Measurements from ENCODE around the gene THAP6.
"Not testable (repeated sequence)": the region's sequence is repeated elsewhere in the genome, so short reads cannot be mapped to it uniquely, and the experiment has no call there.

The THAP6 gene

GRCh38 chr4:75525086-75525485 is 10.8 kb downstream of the THAP6 start:
- no peak for DNase-seq (ENCODE audit: low read depth in 2 of 2, low spot score in 1 of 2)

GRCh38 chr4:75525910-75526309 is 11.6 kb downstream of the THAP6 start:
- DNase-seq (ENCODE audit: low read depth in 2 of 2, low spot score in 1 of 2), result no peak

GRCh38 chr4:75527482-75527881 is 13.2 kb downstream of the THAP6 start:
- no peak for DNase-seq (ENCODE audit: low read depth in 2 of 2, low spot score in 1 of 2)

- DNase-seq (ENCODE audit: low read depth in 2 of 2, low spot score in 1 of 2), result no peak
Observed at GRCh38 chr4:75530556-75531322, 16.5 kb downstream of the THAP6 start.

GRCh38 chr4:75531536-75532143 is 17.4 kb downstream of the THAP6 start:
- not testable (repeated sequence) for DNase-seq (ENCODE audit: low read depth in 2 of 2, low spot score in 1 of 2)

- DNase-seq (ENCODE audit: low read depth in 2 of 2, low spot score in 1 of 2), result not testable (repeated sequence)
Observed at GRCh38 chr4:75533339-75533887, 19.1 kb downstream of the THAP6 start.

- not testable (repeated sequence) for DNase-seq (ENCODE audit: low read depth in 2 of 2, low spot score in 1 of 2)
Observed at GRCh38 chr4:75533926-75534325, 19.7 kb downstream of the THAP6 start.

GRCh38 chr4:75537308-75537707 is 23.0 kb downstream of the THAP6 start:
- DNase-seq (ENCODE audit: low read depth in 2 of 2, low spot score in 1 of 2), result not testable (repeated sequence)

GRCh38 chr4:75542824-75543223 is 28.6 kb downstream of the THAP6 start:
- DNase-seq (ENCODE audit: low read depth in 2 of 2, low spot score in 1 of 2), result no peak

- not testable (repeated sequence) for DNase-seq (ENCODE audit: low read depth in 2 of 2, low spot score in 1 of 2)
Observed at GRCh38 chr4:75544220-75544619, 29.9 kb downstream of the THAP6 start.

GRCh38 chr4:75544870-75545269 is 30.6 kb downstream of the THAP6 start:
- no peak for DNase-seq (ENCODE audit: low read depth in 2 of 2, low spot score in 1 of 2)

- no peak for DNase-seq (ENCODE audit: low read depth in 2 of 2, low spot score in 1 of 2)
Observed at GRCh38 chr4:75545526-75545925, 31.3 kb downstream of the THAP6 start.

GRCh38 chr4:75547647-75548387 is 33.5 kb downstream of the THAP6 start:
- DNase-seq (ENCODE audit: low read depth in 2 of 2, low spot score in 1 of 2), result no peak

GRCh38 chr4:75549019-75549418 is 34.7 kb downstream of the THAP6 start:
- no peak for DNase-seq (ENCODE audit: low read depth in 2 of 2, low spot score in 1 of 2)

- DNase-seq (ENCODE audit: low read depth in 2 of 2, low spot score in 1 of 2), result no peak
Observed at GRCh38 chr4:75552452-75552851, 38.2 kb downstream of the THAP6 start.

GRCh38 chr4:75555294-75556164 is 41.3 kb downstream of the THAP6 start, which contains the start of gene ODAPH:
Gene ODAPH, plus strand, starts transcription at chr4:75556066. Its CDS starts 17 bp downstream, at chr4:75556083.
- no peak for DNase-seq (ENCODE audit: low read depth in 2 of 2, low spot score in 1 of 2)

GRCh38 chr4:75557696-75558095 is 43.4 kb downstream of the THAP6 start:
- DNase-seq (ENCODE audit: low read depth in 2 of 2, low spot score in 1 of 2), result no peak

GRCh38 chr4:75561789-75562188 is 47.5 kb downstream of the THAP6 start:
- DNase-seq (ENCODE audit: low read depth in 2 of 2, low spot score in 1 of 2), result no peak

- DNase-seq (ENCODE audit: low read depth in 2 of 2, low spot score in 1 of 2), result no peak
Observed at GRCh38 chr4:75564023-75564422, 49.8 kb downstream of the THAP6 start.

GRCh38 chr4:75565481-75565880 is 51.2 kb downstream of the THAP6 start:
- DNase-seq (ENCODE audit: low read depth in 2 of 2, low spot score in 1 of 2), result no peak

GRCh38 chr4:75566911-75567310 is 52.6 kb downstream of the THAP6 start:
- DNase-seq (ENCODE audit: low read depth in 2 of 2, low spot score in 1 of 2), result no peak
